ENCODE measurements around the gene EML1.
"Not testable (repeated sequence)": the region's sequence is repeated elsewhere in the genome, so short reads cannot be mapped to it uniquely, and the experiment has no call there.

DNA sequence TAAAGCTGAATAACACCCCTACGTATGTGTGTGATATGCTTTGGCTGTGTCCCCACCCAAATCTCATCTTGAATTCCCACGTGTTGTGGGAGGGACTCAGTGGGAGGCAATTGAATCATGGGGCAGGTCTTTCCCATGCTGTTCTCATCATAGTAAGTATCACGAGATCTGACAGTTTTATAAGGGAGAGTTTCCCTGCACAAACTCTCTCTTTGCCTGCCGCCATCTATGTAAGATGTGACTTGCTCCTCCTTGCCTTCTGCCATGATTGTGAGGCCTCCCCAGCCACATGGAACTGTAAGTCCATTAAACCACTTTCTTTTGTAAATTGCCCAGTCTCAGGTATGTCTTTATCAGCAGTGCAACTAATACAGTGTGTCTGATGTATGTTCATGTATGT is 30.3 kb upstream of the EML1 start:
- TF ChIP-seq, protein P1, sequence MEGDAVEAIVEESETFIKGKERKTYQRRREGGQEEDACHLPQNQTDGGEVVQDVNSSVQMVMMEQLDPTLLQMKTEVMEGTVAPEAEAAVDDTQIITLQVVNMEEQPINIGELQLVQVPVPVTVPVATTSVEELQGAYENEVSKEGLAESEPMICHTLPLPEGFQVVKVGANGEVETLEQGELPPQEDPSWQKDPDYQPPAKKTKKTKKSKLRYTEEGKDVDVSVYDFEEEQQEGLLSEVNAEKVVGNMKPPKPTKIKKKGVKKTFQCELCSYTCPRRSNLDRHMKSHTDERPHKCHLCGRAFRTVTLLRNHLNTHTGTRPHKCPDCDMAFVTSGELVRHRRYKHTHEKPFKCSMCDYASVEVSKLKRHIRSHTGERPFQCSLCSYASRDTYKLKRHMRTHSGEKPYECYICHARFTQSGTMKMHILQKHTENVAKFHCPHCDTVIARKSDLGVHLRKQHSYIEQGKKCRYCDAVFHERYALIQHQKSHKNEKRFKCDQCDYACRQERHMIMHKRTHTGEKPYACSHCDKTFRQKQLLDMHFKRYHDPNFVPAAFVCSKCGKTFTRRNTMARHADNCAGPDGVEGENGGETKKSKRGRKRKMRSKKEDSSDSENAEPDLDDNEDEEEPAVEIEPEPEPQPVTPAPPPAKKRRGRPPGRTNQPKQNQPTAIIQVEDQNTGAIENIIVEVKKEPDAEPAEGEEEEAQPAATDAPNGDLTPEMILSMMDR (IDR thresholded peaks at IDR 0.05), result not testable (repeated sequence)
- TF ChIP-seq POLR2A, POLR2AphosphoS5, EP300 (IDR thresholded peaks at IDR 0.05): not testable (repeated sequence)

Data from stomach (tissue), 4 donors.